ENCODE measurements around the gene TTLL5.

Gene TTLL5

GRCh38 chr14:75654127-75654732, 6.8 kb upstream of the TTLL5 start:
- peak; percentile 77 for DNase-seq (ENCODE audit: low read depth)
- no peak overlapping the region for H3K4me3 ChIP-seq (ENCODE audit: low read length)
- peak; percentile 99 for TF ChIP-seq CTCF (IDR thresholded peaks at IDR 0.05; ENCODE audit: insufficient read depth, low read depth, low read length, missing control alignments)

DNA sequence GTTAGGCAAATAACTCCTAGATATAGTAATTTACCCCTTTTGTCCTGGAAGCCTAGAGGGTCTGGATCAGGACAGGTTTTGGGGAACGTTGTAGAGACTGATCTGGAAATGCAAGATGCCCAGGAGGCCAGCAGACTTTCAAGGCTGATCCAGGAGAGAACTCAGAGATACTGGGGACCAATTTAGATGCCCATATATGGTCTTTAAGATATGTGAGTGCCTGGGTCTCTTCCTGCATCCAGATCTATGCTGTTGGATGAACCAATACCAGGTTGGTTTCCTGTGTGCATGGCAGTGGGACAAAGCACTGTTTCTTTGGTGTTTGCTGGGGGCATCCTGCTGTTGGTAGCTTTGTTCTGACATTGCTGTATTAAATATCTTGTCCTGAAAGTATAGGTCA, 5.8 kb upstream of the TTLL5 start:
- no peak for TF ChIP-seq CTCF (IDR thresholded peaks at IDR 0.05; ENCODE audit: insufficient read depth, low read depth, low read length, missing control alignments)

GRCh38 chr14:75657331-75657730, 3.7 kb upstream of the TTLL5 start:
- TF ChIP-seq CTCF (IDR thresholded peaks at IDR 0.05; ENCODE audit: insufficient read depth, low read depth, low read length, missing control alignments): no peak
- no peak overlapping the region for H3K4me3 ChIP-seq (ENCODE audit: low read length)
- DNase-seq (ENCODE audit: low read depth): no peak

More for the DNA sequence above, 5.8 kb upstream of the TTLL5 start:
- no peak for DNase-seq (ENCODE audit: low read depth)
- no peak overlapping the region for H3K4me3 ChIP-seq (ENCODE audit: low read length)

DNA sequence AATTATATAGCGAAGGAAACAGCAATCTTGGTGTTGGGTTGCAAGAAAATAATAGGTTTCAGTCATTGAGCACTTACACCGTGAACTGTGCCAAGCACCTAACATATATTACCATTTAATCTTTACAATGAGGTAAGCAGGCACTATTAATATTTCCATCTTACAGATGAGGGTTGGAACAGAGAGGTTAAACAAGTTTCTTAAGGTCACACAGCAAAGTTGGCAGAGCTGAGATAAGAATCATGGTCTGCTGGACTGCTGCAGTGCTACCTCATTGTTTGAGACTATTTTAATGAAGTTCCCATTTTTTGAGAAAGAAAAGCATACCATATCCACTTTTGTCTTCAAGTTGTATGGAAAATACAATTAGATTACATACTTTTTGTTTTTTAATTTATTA, 2.1 kb upstream of the TTLL5 start:
- DNase-seq (ENCODE audit: low read depth): no peak
- H3K4me3 ChIP-seq (ENCODE audit: low read length): no peak overlapping the region
- no peak for TF ChIP-seq CTCF (IDR thresholded peaks at IDR 0.05; ENCODE audit: insufficient read depth, low read depth, low read length, missing control alignments)

- no peak for TF ChIP-seq CTCF (IDR thresholded peaks at IDR 0.05; ENCODE audit: insufficient read depth, low read depth, low read length, missing control alignments)
- peak overlapping the region; percentile 90 for H3K4me3 ChIP-seq (ENCODE audit: low read length)
- DNase-seq (ENCODE audit: low read depth): no peak
Observed at GRCh38 chr14:75660238-75660629, 812 bp upstream of the TTLL5 start.

DNA sequence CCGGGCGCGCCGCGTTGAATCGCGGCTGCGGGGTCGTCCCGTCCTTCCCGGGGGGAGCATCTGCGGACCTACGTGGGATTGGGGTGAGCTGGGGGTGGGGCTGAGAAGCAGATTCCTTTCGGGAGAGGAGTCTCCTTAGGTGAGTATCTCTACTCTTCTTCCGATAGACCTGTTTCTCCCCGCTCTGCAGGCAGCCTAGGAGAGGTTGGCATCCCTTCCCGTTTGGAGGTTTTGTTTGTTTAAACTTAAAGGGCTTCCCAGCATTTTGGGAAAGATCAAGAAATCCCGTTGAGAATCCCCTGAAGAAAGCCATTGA, 411 bp downstream of the TTLL5 start:
- H3K4me3 ChIP-seq (ENCODE audit: low read length): peak overlapping the region; percentile 90
- no peak for DNase-seq (ENCODE audit: low read depth)
- TF ChIP-seq CTCF (IDR thresholded peaks at IDR 0.05; ENCODE audit: insufficient read depth, low read depth, low read length, missing control alignments): no peak

- TF ChIP-seq CTCF (IDR thresholded peaks at IDR 0.05; ENCODE audit: insufficient read depth, low read depth, low read length, missing control alignments): no peak
- no peak overlapping the region for H3K4me3 ChIP-seq (ENCODE audit: low read length)
- DNase-seq (ENCODE audit: low read depth): no peak
Observed at GRCh38 chr14:75662966-75663365, 1.9 kb downstream of the TTLL5 start.
